WTC11 (cell line): ENCODE data around the gene PRND. TPM values are rescaled to one million over a fixed set of nuclear protein-coding genes. Genes with fewer than 3 reads are reported as not detected.
A peak's percentile ranks its signal among the peaks of the same experiment; 100 is the strongest.

Source experiments
- ATAC-seq: fragments of 200-7000 bp; cut with Tn5 transposase; 2 replicates; pipeline ENCODE4 v1.10.0; 2021; ENCODE audit warnings: mild to moderate bottlenecking, moderate library complexity
- CTCF ChIA-PET: fragments of 300-600 bp; sonication (Branson Sonifier 250); formaldehyde crosslinking; loops from one replicate; lab custom pipeline; 2021; ENCODE audit warnings: antibody characterized with exemption; lab: Charles Lee
- POLR2A ChIA-PET: fragments of 350-600 bp; sonication (Branson Sonifier 250); formaldehyde crosslinking; loops from one replicate; lab custom pipeline; 2021; ENCODE audit warnings: antibody characterized with exemption; lab: Charles Lee
- DNase-seq: peaks from one replicate; pipeline ENCODE4 v3.0.0; 2021; ENCODE audit warnings: low spot score
- H3K27ac Mint-ChIP-seq: 2 replicates; pipeline ENCODE4 v1.8.0; 2021; ENCODE audit warnings: mixed read lengths
- H3K27me3 Mint-ChIP-seq: 2 replicates; pipeline ENCODE4 v1.8.0; 2021; ENCODE audit warnings: low read depth, mild to moderate bottlenecking, moderate library complexity, mixed read lengths
- H3K36me3 Mint-ChIP-seq: 2 replicates; pipeline ENCODE4 v1.8.0; 2021; ENCODE audit warnings: mixed read lengths
- H3K4me1 Mint-ChIP-seq: 2 replicates; pipeline ENCODE4 v1.8.0; 2022; ENCODE audit warnings: mixed read lengths
- H3K4me3 Mint-ChIP-seq: 2 replicates; pipeline ENCODE4 v1.8.0; 2021; ENCODE audit warnings: mild to moderate bottlenecking, moderate library complexity, mixed read lengths
- H3K9me3 Mint-ChIP-seq: 2 replicates; pipeline ENCODE4 v1.8.0; 2021; ENCODE audit warnings: mixed read lengths
- ATF3 ChIP-seq: sonication (generic); formaldehyde crosslinking; conservative IDR thresholded peaks from 2 replicates; pipeline ENCODE4 v1.8.1; 2022; ENCODE audit warnings: mild to moderate bottlenecking, missing genetic modification reagents
- CREB1 ChIP-seq: sonication (generic); formaldehyde crosslinking; IDR thresholded peaks from 2 replicates; pipeline ENCODE4 v1.8.0; 2023; ENCODE audit warnings: mild to moderate bottlenecking, missing genetic modification reagents
- ELF4 ChIP-seq: sonication (generic); formaldehyde crosslinking; IDR thresholded peaks from 2 replicates; pipeline ENCODE4 v1.8.1; 2022; ENCODE audit warnings: low read depth, mild to moderate bottlenecking, moderate library complexity, missing genetic modification reagents
- EMX1 ChIP-seq: fragments of 250-450 bp; sonication (Bioruptor Pico); IDR thresholded peaks from 2 replicates; pipeline ENCODE4 v1.8.0; 2021; ENCODE audit warnings: mild to moderate bottlenecking
- FOXP4 ChIP-seq: sonication (generic); formaldehyde crosslinking; IDR thresholded peaks from 2 replicates; pipeline ENCODE4 v1.8.0; 2022; ENCODE audit warnings: mild to moderate bottlenecking, missing genetic modification reagents
- JAZF1 ChIP-seq: fragments of 250-450 bp; sonication (Bioruptor Pico); IDR thresholded peaks from 2 replicates; pipeline ENCODE4 v1.9.0; 2021; ENCODE audit warnings: moderate library complexity, mild to moderate bottlenecking, inconsistent platforms
- MYBL2 ChIP-seq: sonication (generic); formaldehyde crosslinking; IDR thresholded peaks from 2 replicates; pipeline ENCODE4 v1.8.1; 2023; ENCODE audit warnings: mild to moderate bottlenecking, moderate library complexity, missing genetic modification reagents
- NFATC4 ChIP-seq: fragments of 250-450 bp; sonication (Bioruptor Pico); IDR thresholded peaks from 2 replicates; pipeline ENCODE4 v1.9.0; 2021; ENCODE audit warnings: mild to moderate bottlenecking
- SMAD3 ChIP-seq: sonication (generic); formaldehyde crosslinking; IDR thresholded peaks from 2 replicates; pipeline ENCODE4 v1.8.0; 2022; ENCODE audit warnings: missing genetic modification reagents, mild to moderate bottlenecking, borderline replicate concordance
- TCF7 ChIP-seq: sonication (generic); formaldehyde crosslinking; IDR thresholded peaks from 2 replicates; pipeline ENCODE4 v1.8.0; 2022; ENCODE audit warnings: mild to moderate bottlenecking, low read depth, missing genetic modification reagents, moderate library complexity
- TP53 ChIP-seq: sonication (generic); formaldehyde crosslinking; IDR thresholded peaks from 2 replicates; pipeline ENCODE4 v1.8.1; 2023; ENCODE audit warnings: mild to moderate bottlenecking, missing genetic modification reagents
- USF1 ChIP-seq: sonication (generic); formaldehyde crosslinking; IDR thresholded peaks from 2 replicates; pipeline ENCODE4 v1.8.0; 2022; ENCODE audit warnings: mild to moderate bottlenecking, missing genetic modification reagents
- ZNF138 ChIP-seq: sonication (generic); formaldehyde crosslinking; conservative IDR thresholded peaks from 2 replicates; pipeline ENCODE4 v1.8.1; 2022; ENCODE audit warnings: mild to moderate bottlenecking, moderate library complexity, missing genetic modification reagents
- ZNF263 ChIP-seq: sonication (generic); formaldehyde crosslinking; IDR thresholded peaks from 2 replicates; pipeline ENCODE4 v1.8.1; 2022; ENCODE audit warnings: low read depth, mild to moderate bottlenecking, moderate library complexity, missing genetic modification reagents
- ZNF317 ChIP-seq: sonication (generic); formaldehyde crosslinking; IDR thresholded peaks from 2 replicates; pipeline ENCODE4 v1.8.1; 2023; ENCODE audit warnings: low read depth, mild to moderate bottlenecking, moderate library complexity, missing genetic modification reagents, borderline replicate concordance
- ZNF423 ChIP-seq: fragments of 250-450 bp; sonication (Bioruptor Pico); IDR thresholded peaks from 2 replicates; pipeline ENCODE4 v2.1.2; 2022; ENCODE audit warnings: mild to moderate bottlenecking, moderate library complexity
- ZNF671 ChIP-seq: fragments of 250-450 bp; sonication (Bioruptor Pico); IDR thresholded peaks from 2 replicates; pipeline ENCODE4 v1.8.0; 2021; ENCODE audit warnings: mild to moderate bottlenecking
- total RNA-seq: library from RNA; stranded (reverse); gene quantifications from 3 replicates; pipeline ENCODE4 v1.2.3, GENCODE V29; 2021
- TF ChIP-seq, protein P1 (sequence below): fragments of 250-450 bp; sonication (Bioruptor Pico); conservative IDR thresholded peaks from 2 replicates; pipeline ENCODE4 v1.9.0; 2021; ENCODE audit warnings: mild to moderate bottlenecking
- TF ChIP-seq, protein P2 (sequence below): fragments of 250-450 bp; sonication (Bioruptor Pico); IDR thresholded peaks from 2 replicates; pipeline ENCODE4 v1.9.0; 2021; ENCODE audit warnings: moderate library complexity, mild to moderate bottlenecking, inconsistent platforms, borderline replicate concordance
- TF ChIP-seq, protein P3 (sequence below): sonication (generic); formaldehyde crosslinking; IDR thresholded peaks from 2 replicates; pipeline ENCODE4 v1.8.1; 2023; ENCODE audit warnings: mild to moderate bottlenecking, missing genetic modification reagents, moderate library complexity
- TF ChIP-seq, protein P4 (sequence below): sonication (generic); formaldehyde crosslinking; IDR thresholded peaks from 2 replicates; pipeline ENCODE4 v1.8.0; 2022; ENCODE audit warnings: missing genetic modification reagents

Gene PRND
- total RNA-seq, 1 experiment from 2014 or later: 0.04 TPM

DNA sequence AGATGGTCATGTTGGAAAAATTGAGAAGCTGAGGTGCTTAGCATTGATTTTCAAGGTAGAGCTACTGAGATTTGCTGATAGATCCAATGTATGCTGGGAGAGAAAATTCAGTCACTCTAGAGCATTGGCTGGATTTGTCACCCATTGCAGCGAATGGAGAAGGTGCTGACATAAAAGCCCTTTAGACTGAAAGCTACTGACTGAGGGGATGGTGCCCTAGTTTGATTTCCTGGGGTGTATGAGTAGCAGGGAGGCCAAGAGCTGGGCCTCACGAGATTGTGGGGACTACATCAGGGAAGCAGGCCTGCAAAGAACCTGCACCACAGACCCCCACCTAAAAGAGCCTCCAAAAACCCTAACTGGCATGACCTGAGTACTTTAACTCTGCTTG, 23.9 kb upstream of the PRND start:
- Mint-ChIP-seq H3K9me3 (no peaks in the 10 kb centered on the region), H3K4me1 (peaks cover 26% of the 10 kb centered on the region), H3K36me3 (peaks cover 7% of the 10 kb centered on the region), H3K27me3 (no peaks in the 10 kb centered on the region), H3K27ac (peak overlapping the region; percentile 15), H3K4me3 (no peak overlapping the region)
- POLR2A ChIA-PET: no interaction called here
- CTCF ChIA-PET: interaction anchor here (0.6 kb wide), 1 partner anchor 84 kb away, joined by 3 read pairs; no protein-coding TSS in a partner anchor
- TF ChIP-seq FOXP4 (CRISPR knock-in tag) (no peak), ZNF138 (CRISPR knock-in tag) (no peak), ZNF317 (no peak), TCF7 (CRISPR knock-in tag) (no peak), ATF3 (CRISPR knock-in tag) (no peak), ELF4 (CRISPR knock-in tag) (no peak), SMAD3 (CRISPR knock-in tag) (no peak), EMX1 (CRISPR knock-in tag) (no peak), JAZF1 (CRISPR knock-in tag) (no peak), NFATC4 (CRISPR knock-in tag) (no peak), USF1 (CRISPR knock-in tag) (no peak), ZNF423 (CRISPR knock-in tag) (no peak)
- TF ChIP-seq, protein P1, sequence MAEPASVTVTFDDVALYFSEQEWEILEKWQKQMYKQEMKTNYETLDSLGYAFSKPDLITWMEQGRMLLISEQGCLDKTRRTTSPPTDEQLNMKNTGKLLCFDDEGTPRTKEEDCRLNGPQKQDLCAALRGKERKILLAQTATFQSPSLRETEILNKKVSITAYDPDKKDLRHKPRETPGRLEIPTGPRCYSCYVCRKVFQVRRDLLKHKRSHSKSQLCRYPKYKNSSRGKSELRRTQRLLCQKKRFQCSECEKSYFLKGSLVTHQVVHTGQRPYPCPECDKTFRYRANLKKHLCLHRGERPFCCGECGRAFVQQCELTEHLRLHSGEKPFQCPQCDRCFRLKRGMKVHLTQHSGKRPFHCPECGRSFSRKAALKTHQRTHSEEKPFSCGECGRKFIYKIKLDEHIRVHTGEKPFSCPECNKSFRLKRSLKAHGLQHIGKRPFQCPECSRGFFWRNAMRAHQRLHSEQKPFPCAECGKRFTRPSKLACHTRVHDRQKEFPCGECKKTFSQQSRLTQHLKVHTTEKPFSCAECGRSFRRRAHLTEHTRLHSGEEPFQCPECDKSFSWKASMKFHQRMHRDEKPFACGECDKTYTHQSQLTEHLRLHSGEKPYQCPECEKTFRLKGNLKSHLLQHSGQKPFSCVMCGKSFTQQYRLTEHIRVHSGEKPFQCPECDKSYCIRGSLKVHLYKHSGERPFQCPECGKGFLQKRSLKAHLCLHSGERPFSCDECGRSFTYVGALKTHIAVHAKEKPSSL: no peak
- TF ChIP-seq, protein P2, sequence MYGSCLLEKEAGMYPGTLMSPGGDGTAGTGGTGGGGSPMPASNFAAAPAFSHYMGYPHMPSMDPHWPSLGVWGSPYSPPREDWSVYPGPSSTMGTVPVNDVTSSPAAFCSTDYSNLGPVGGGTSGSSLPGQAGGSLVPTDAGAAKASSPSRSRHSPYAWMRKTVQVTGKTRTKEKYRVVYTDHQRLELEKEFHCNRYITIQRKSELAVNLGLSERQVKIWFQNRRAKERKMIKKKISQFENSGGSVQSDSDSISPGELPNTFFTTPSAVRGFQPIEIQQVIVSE (CRISPR knock-in tag): no peak
- ATAC-seq: no peak
- DNase-seq: no peak

- H3K36me3 Mint-ChIP-seq: peaks cover 7% of the 10 kb centered on the region
- no peaks in the 10 kb centered on the region for H3K27me3 Mint-ChIP-seq
- no peak for ATAC-seq
- no peak overlapping the region for H3K4me3 Mint-ChIP-seq
- no peak for TF ChIP-seq ZNF423 (CRISPR knock-in tag)
- TF ChIP-seq ZNF671 (CRISPR knock-in tag): no peak
- no peak for TF ChIP-seq ELF4 (CRISPR knock-in tag)
- no peak for TF ChIP-seq TP53 (CRISPR knock-in tag)
- TF ChIP-seq, protein P3, sequence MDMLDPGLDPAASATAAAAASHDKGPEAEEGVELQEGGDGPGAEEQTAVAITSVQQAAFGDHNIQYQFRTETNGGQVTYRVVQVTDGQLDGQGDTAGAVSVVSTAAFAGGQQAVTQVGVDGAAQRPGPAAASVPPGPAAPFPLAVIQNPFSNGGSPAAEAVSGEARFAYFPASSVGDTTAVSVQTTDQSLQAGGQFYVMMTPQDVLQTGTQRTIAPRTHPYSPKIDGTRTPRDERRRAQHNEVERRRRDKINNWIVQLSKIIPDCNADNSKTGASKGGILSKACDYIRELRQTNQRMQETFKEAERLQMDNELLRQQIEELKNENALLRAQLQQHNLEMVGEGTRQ (CRISPR knock-in tag): no peak
- no peak for TF ChIP-seq ZNF263
- TF ChIP-seq, protein P4, sequence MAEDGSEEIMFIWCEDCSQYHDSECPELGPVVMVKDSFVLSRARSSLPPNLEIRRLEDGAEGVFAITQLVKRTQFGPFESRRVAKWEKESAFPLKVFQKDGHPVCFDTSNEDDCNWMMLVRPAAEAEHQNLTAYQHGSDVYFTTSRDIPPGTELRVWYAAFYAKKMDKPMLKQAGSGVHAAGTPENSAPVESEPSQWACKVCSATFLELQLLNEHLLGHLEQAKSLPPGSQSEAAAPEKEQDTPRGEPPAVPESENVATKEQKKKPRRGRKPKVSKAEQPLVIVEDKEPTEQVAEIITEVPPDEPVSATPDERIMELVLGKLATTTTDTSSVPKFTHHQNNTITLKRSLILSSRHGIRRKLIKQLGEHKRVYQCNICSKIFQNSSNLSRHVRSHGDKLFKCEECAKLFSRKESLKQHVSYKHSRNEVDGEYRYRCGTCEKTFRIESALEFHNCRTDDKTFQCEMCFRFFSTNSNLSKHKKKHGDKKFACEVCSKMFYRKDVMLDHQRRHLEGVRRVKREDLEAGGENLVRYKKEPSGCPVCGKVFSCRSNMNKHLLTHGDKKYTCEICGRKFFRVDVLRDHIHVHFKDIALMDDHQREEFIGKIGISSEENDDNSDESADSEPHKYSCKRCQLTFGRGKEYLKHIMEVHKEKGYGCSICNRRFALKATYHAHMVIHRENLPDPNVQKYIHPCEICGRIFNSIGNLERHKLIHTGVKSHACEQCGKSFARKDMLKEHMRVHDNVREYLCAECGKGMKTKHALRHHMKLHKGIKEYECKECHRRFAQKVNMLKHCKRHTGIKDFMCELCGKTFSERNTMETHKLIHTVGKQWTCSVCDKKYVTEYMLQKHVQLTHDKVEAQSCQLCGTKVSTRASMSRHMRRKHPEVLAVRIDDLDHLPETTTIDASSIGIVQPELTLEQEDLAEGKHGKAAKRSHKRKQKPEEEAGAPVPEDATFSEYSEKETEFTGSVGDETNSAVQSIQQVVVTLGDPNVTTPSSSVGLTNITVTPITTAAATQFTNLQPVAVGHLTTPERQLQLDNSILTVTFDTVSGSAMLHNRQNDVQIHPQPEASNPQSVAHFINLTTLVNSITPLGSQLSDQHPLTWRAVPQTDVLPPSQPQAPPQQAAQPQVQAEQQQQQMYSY (CRISPR knock-in tag): no peak
- no peak for TF ChIP-seq CREB1 (CRISPR knock-in tag)
- TF ChIP-seq MYBL2: no peak
- H3K4me1 Mint-ChIP-seq: peaks cover 39% of the 10 kb centered on the region
- ChIA-PET POLR2A (no interaction called here), CTCF (no interaction called here)
- no peak for DNase-seq
- H3K9me3 Mint-ChIP-seq: no peaks in the 10 kb centered on the region
- H3K27ac Mint-ChIP-seq: no peak overlapping the region
Measured at GRCh38 chr20:4699216-4699615, 22.5 kb upstream of the PRND start.
